Measurements from ENCODE around the gene MYO1H. TPM values are rescaled to one million over a fixed set of nuclear protein-coding genes. Genes with fewer than 3 reads are reported as not detected.
"Not testable (repeated sequence)": the region's sequence is repeated elsewhere in the genome, so short reads cannot be mapped to it uniquely, and the experiment has no call there.

The MYO1H gene
- total RNA-seq, 1 donor from 2014 or later: not detected

- no peak overlapping the region for H3K4me3 Mint-ChIP-seq
- Histone ChIP-seq H3K4me3 (no peak overlapping the region), H2AFZ (replicated peaks) (no peak overlapping the region), H3K4me1 (no peaks in the 10 kb centered on the region), H3K4me2 (no peak overlapping the region), H3K27ac (no peak overlapping the region), H3K36me3 (no peaks in the 10 kb centered on the region), H3K9me3 (ENCODE audit: low read depth) (no peaks in the 10 kb centered on the region), H3F3A (ENCODE audit: low read depth) (no peaks in the 10 kb centered on the region), H3K27me3 (no peaks in the 10 kb centered on the region), H3K79me2 (ENCODE audit: low read depth) (no peaks in the 10 kb centered on the region), H4K20me1 (ENCODE audit: low read depth) (no peaks in the 10 kb centered on the region), H3K9ac (no peak overlapping the region)
- H3K27ac Mint-ChIP-seq: peak overlapping the region; percentile 76
- no peak for DNase-seq (ENCODE audit: low spot score)
- H3K36me3 Mint-ChIP-seq: peaks cover 3% of the 10 kb centered on the region
- no peaks in the 10 kb centered on the region for H3K9me3 Mint-ChIP-seq
- peaks cover 37% of the 10 kb centered on the region for H3K4me1 Mint-ChIP-seq
- peaks cover 8% of the 10 kb centered on the region for H3K27me3 Mint-ChIP-seq (ENCODE audit: insufficient read depth, low read depth)
- no peak for TF ChIP-seq EZH2 (IDR thresholded peaks at IDR 0.05)
- no peak for TF ChIP-seq EZH2phosphoT487 (IDR thresholded peaks at IDR 0.05)
- TF ChIP-seq, protein P1, sequence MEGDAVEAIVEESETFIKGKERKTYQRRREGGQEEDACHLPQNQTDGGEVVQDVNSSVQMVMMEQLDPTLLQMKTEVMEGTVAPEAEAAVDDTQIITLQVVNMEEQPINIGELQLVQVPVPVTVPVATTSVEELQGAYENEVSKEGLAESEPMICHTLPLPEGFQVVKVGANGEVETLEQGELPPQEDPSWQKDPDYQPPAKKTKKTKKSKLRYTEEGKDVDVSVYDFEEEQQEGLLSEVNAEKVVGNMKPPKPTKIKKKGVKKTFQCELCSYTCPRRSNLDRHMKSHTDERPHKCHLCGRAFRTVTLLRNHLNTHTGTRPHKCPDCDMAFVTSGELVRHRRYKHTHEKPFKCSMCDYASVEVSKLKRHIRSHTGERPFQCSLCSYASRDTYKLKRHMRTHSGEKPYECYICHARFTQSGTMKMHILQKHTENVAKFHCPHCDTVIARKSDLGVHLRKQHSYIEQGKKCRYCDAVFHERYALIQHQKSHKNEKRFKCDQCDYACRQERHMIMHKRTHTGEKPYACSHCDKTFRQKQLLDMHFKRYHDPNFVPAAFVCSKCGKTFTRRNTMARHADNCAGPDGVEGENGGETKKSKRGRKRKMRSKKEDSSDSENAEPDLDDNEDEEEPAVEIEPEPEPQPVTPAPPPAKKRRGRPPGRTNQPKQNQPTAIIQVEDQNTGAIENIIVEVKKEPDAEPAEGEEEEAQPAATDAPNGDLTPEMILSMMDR (IDR thresholded peaks at IDR 0.05): no peak
These were observed 88.5 kb downstream of the MYO1H start for GRCh38 chr12:109436188-109436560.

DNA sequence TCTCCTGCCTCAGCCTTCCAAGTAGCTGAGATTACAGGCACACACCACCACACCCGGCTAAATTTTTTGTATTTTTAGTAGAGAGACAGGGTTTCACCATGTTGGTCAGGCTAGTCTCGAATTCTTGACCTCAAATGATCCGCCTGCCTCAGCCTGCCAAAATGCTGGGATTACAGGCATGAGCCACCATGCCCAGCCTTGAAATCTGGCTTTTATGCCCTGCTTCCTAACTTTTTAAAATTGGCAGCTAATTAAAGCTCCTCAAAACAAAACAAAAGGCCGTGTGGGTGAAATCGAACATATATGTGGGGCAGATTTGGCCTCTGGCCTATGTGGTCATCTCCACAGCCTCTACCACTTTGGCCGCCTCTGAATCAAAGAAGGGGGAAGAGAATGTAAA lies 91.5 kb downstream of the MYO1H start:
- Histone ChIP-seq H3K4me3 (no peak overlapping the region), H3K27me3 (no peaks in the 10 kb centered on the region), H4K20me1 (ENCODE audit: low read depth) (no peaks in the 10 kb centered on the region), H3K9me3 (ENCODE audit: low read depth) (no peaks in the 10 kb centered on the region), H3F3A (ENCODE audit: low read depth) (no peaks in the 10 kb centered on the region), H3K4me1 (no peaks in the 10 kb centered on the region), H3K79me2 (ENCODE audit: low read depth) (no peaks in the 10 kb centered on the region), H3K36me3 (no peaks in the 10 kb centered on the region), H3K27ac (no peak overlapping the region), H3K9ac (no peak overlapping the region), H3K4me2 (no peak overlapping the region), H2AFZ (replicated peaks) (no peak overlapping the region)
- Mint-ChIP-seq H3K4me3 (no peak overlapping the region), H3K9me3 (no peaks in the 10 kb centered on the region), H3K27me3 (ENCODE audit: insufficient read depth, low read depth) (peaks cover 6% of the 10 kb centered on the region), H3K36me3 (peaks cover 7% of the 10 kb centered on the region), H3K4me1 (peaks cover 31% of the 10 kb centered on the region), H3K27ac (no peak overlapping the region)
- TF ChIP-seq EZH2 (IDR thresholded peaks at IDR 0.05) (no peak), EZH2phosphoT487 (IDR thresholded peaks at IDR 0.05) (no peak)
- TF ChIP-seq, protein P1 (IDR thresholded peaks at IDR 0.05): no peak
- DNase-seq (ENCODE audit: low spot score): no peak

DNA sequence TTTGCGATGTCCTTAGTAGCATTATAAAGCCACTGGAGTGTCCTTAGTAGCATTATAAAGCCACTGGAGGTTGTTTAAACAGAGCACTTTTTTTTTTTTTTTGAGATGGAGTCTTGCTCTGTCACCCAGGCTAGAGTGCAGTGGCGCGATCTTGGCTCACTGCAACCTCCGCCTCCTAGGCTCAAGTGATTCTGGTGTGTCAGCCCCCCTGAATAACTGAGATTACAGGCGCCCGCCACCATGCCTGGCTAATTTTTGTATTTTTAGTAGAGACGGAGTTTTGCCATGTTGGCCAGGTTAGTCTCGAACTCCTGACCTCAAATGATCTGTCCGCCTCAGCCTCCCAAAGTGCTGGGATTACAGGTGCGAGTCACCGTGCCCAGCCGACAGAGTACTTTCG lies 92.3 kb downstream of the MYO1H start:
- not testable (repeated sequence) for H4K20me1 ChIP-seq (ENCODE audit: low read depth); H3K9me3 Mint-ChIP-seq; H3K4me3 ChIP-seq; H3K27me3 ChIP-seq; H3K9me3 ChIP-seq (ENCODE audit: low read depth); H2AFZ ChIP-seq (replicated peaks); H3K4me1 ChIP-seq; H3K36me3 ChIP-seq; H3K27me3 Mint-ChIP-seq (ENCODE audit: insufficient read depth, low read depth); H3K4me3 Mint-ChIP-seq; H3K4me2 ChIP-seq; DNase-seq (ENCODE audit: low spot score); H3K9ac ChIP-seq; H3F3A ChIP-seq (ENCODE audit: low read depth); H3K79me2 ChIP-seq (ENCODE audit: low read depth); H3K27ac ChIP-seq
- Mint-ChIP-seq H3K4me1 (peaks cover 30% of the 10 kb centered on the region), H3K36me3 (peaks cover 13% of the 10 kb centered on the region), H3K27ac (peak overlapping the region; percentile 74)

- no peak overlapping the region for H3K27ac ChIP-seq
- H3K27ac Mint-ChIP-seq: peak overlapping the region; percentile 87
- no peak overlapping the region for H3K9ac ChIP-seq
- no peak overlapping the region for H3K4me3 Mint-ChIP-seq
- H3K4me2 ChIP-seq: no peak overlapping the region
- H3K9me3 Mint-ChIP-seq: no peaks in the 10 kb centered on the region
- H4K20me1 ChIP-seq (ENCODE audit: low read depth): no peaks in the 10 kb centered on the region
- H3K36me3 ChIP-seq: no peaks in the 10 kb centered on the region
- H3K79me2 ChIP-seq (ENCODE audit: low read depth): no peaks in the 10 kb centered on the region
- peak; percentile 18 for DNase-seq (ENCODE audit: low spot score)
- H3K4me1 ChIP-seq: no peaks in the 10 kb centered on the region
- no peaks in the 10 kb centered on the region for H3F3A ChIP-seq (ENCODE audit: low read depth)
- H2AFZ ChIP-seq (replicated peaks): no peak overlapping the region
- H3K9me3 ChIP-seq (ENCODE audit: low read depth): no peaks in the 10 kb centered on the region
- no peaks in the 10 kb centered on the region for H3K27me3 ChIP-seq
- peaks cover 4% of the 10 kb centered on the region for H3K27me3 Mint-ChIP-seq (ENCODE audit: insufficient read depth, low read depth)
- TF ChIP-seq EZH2phosphoT487 (IDR thresholded peaks at IDR 0.05) (no peak), EZH2 (IDR thresholded peaks at IDR 0.05) (no peak)
- TF ChIP-seq, protein P1 (IDR thresholded peaks at IDR 0.05): no peak
- peaks cover 18% of the 10 kb centered on the region for H3K36me3 Mint-ChIP-seq
- peaks cover 21% of the 10 kb centered on the region for H3K4me1 Mint-ChIP-seq
- no peak overlapping the region for H3K4me3 ChIP-seq
These were observed 93.3 kb downstream of the MYO1H start for GRCh38 chr12:109440851-109441490.

Measured in neural progenitor cell (in vitro differentiated cells).